ENCODE results near the gene PRKD2. TPM values are rescaled to one million over a fixed set of nuclear protein-coding genes. Genes with fewer than 3 reads are reported as not detected.

PRKD2 gene
- total RNA-seq, 4 donors from 2014 or later, result 28.8 to 54.2 (median 31.8) TPM

GRCh38 chr19:46691948-46692347 lies 25.0 kb downstream of the PRKD2 start:
- no peaks in the 10 kb centered on the region for H3K27me3 ChIP-seq
- DNase-seq, result no peak
- H3K36me3 ChIP-seq, result peaks cover 71 to 100% (median 85%) of the 10 kb centered on the region in 3 donors
- H3K27ac ChIP-seq, result no peak overlapping the region
- H3K4me3 ChIP-seq, result no peak overlapping the region
- intact Hi-C loops (cut with DNase I), result no loop called here
- WGBS, 2 donors, result 94 to 100% methylated on average over 2 of the region's 2 CpGs
- H3K9me3 ChIP-seq, result no peaks in the 10 kb centered on the region
- no peak for TF ChIP-seq CTCF (IDR thresholded peaks at IDR 0.05)
- TF ChIP-seq POLR2A (IDR thresholded peaks at IDR 0.05), result no peak
- H3K4me1 ChIP-seq, result peaks cover 0 to 3% (median 0%) of the 10 kb centered on the region in 3 donors

GRCh38 chr19:46691104-46691503 lies 25.8 kb downstream of the PRKD2 start:
- no peak for DNase-seq
- 45 to 50% methylated on average over 2 of the region's 2 CpGs for WGBS, 2 donors
- intact Hi-C loops (cut with DNase I), result no loop called here
- TF ChIP-seq CTCF (IDR thresholded peaks at IDR 0.05) (no peak), POLR2A (IDR thresholded peaks at IDR 0.05) (no peak)
- no peak overlapping the region for H3K4me3 ChIP-seq
- H3K27me3 ChIP-seq, result no peaks in the 10 kb centered on the region
- no peaks in the 10 kb centered on the region for H3K9me3 ChIP-seq
- no peak overlapping the region for H3K27ac ChIP-seq
- no peaks in the 10 kb centered on the region for H3K4me1 ChIP-seq
- H3K36me3 ChIP-seq, result peaks cover 63 to 100% (median 87%) of the 10 kb centered on the region in 3 donors

- Histone ChIP-seq H3K27me3 (no peaks in the 10 kb centered on the region), H3K4me1 (no peaks in the 10 kb centered on the region), H3K27ac (no peak overlapping the region), H3K36me3 (peaks cover 48 to 100% (median 84%) of the 10 kb centered on the region in 3 donors), H3K4me3 (no peak overlapping the region), H3K9me3 (no peaks in the 10 kb centered on the region)
- intact Hi-C loops (cut with DNase I), result no loop called here
- DNase-seq, result no peak
- TF ChIP-seq POLR2A (IDR thresholded peaks at IDR 0.05) (no peak), CTCF (IDR thresholded peaks at IDR 0.05) (no peak)
- 96 to 100% methylated on average over 1 to 12 of the region's 14 CpGs for WGBS, 2 donors
Measured at GRCh38 chr19:46689358-46689757, 27.6 kb downstream of the PRKD2 start.

GRCh38 chr19:46687438-46688145 lies 29.3 kb downstream of the PRKD2 start:
- DNase-seq, result no peak
- no peak overlapping the region for H3K4me3 ChIP-seq
- no peaks in the 10 kb centered on the region for H3K27me3 ChIP-seq
- TF ChIP-seq POLR2A (IDR thresholded peaks at IDR 0.05) (no peak), CTCF (IDR thresholded peaks at IDR 0.05) (no peak)
- H3K9me3 ChIP-seq, result no peaks in the 10 kb centered on the region
- peaks cover 30 to 100% (median 84%) of the 10 kb centered on the region in 3 donors for H3K36me3 ChIP-seq
- H3K27ac ChIP-seq, result no peak overlapping the region
- no peaks in the 10 kb centered on the region for H3K4me1 ChIP-seq
- WGBS, 2 donors, result 81 to 85% methylated on average over 6 of the region's 6 CpGs
- intact Hi-C loops (cut with DNase I), result no loop called here

- intact Hi-C loops (cut with DNase I), result no loop called here
- Histone ChIP-seq H3K36me3 (peaks cover 8 to 100% (median 67%) of the 10 kb centered on the region in 3 donors), H3K27me3 (no peaks in the 10 kb centered on the region), H3K9me3 (no peaks in the 10 kb centered on the region), H3K4me3 (no peak overlapping the region), H3K27ac (no peak overlapping the region), H3K4me1 (no peaks in the 10 kb centered on the region)
- no peak for DNase-seq
- 83 to 89% methylated on average over 3 of the region's 3 CpGs for WGBS, 2 donors
- no peak for TF ChIP-seq CTCF (IDR thresholded peaks at IDR 0.05)
- TF ChIP-seq POLR2A (IDR thresholded peaks at IDR 0.05), result no peak
Measured at GRCh38 chr19:46685189-46685588, 31.7 kb downstream of the PRKD2 start.

Data from esophagus squamous epithelium (tissue), 5 donors.